NCI-H2171 (cell line): ENCODE data around the gene TIMM13.
"Not testable (repeated sequence)": the region's sequence is repeated elsewhere in the genome, so short reads cannot be mapped to it uniquely, and the experiment has no call there.

Experiments
- DNase-seq: peaks from one replicate; lab custom pipeline; 2025; lab: John Stamatoyannopoulos, UW

TIMM13 gene

DNA sequence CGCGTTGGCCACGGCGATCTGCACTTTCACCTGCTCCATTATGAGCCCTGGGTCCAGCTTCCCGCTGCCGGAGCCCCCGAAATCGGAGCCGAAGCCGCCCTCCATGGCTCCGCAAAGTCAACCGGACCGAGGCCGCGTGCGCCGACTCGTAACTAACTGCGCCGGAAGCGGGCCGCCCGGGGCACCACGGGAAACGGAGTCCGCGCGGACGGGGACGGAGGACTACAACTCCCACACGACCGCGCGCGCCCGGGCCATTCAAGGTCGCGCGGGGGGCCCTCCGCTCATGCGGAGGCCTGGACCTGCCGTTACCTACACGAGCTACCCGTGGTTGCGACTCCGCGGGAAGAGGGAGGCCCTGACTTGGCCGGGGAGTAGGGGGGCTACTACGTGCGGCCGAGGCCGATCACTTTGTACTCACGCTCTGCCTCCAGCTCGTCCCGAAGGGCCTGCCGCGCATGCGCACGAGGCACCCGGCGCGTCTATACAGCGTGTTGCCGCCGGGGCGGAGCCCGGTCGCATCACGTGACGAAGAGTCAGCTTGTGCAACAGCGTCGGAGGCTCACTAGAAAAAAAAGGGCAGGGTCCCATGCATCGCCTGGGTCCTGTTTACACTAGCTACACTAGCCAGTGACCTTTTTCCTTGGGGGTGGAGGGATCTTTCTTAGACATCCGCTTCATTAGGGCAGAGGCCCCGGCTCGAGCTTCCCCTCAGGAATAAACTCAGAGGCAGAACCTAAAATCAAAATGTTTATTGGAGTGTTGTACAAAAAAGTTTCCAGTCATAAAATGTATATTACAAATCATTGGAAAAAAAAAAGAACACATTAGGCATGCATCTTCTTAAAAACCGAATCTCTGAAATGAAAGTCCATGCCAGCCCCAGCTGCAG is at the start of gene TIMM13:
Gene TIMM13 (minus strand): TSS at position 158 of the 892 bp plus-strand sequence. CDS start 53 bp downstream, at position 105.
- peak; percentile 95 for DNase-seq

DNA sequence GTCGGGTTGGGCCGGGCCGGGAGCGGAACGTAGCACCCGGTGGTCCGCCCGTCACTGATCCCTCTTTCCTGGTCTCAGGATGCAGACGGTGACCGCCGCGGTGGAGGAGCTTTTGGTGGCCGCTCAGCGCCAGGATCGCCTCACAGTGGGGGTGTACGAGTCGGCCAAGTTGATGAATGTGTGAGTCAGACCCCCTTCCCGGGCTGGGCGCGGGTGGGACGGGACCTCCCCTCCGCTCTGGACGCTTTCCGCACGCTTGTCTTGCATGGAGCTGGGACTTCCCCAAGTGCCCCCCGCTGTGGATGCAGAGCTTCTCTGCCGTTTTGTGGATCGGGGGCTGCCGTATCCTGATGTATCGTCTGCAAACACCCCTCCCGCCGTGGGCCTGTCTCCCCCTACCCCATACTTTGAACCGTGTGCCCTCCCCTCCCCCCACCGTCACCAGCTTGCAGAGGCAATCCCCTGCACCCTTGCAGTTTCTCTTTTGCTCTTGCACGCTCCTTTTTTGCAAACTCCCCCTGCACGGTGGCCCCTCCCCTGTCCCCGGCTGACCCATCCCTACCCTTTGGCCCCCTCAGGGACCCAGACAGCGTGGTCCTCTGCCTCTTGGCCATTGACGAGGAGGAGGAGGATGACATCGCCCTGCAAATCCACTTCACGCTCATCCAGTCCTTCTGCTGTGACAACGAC is 49.2 kb upstream of the TIMM13 start:
- no peak for DNase-seq

DNA sequence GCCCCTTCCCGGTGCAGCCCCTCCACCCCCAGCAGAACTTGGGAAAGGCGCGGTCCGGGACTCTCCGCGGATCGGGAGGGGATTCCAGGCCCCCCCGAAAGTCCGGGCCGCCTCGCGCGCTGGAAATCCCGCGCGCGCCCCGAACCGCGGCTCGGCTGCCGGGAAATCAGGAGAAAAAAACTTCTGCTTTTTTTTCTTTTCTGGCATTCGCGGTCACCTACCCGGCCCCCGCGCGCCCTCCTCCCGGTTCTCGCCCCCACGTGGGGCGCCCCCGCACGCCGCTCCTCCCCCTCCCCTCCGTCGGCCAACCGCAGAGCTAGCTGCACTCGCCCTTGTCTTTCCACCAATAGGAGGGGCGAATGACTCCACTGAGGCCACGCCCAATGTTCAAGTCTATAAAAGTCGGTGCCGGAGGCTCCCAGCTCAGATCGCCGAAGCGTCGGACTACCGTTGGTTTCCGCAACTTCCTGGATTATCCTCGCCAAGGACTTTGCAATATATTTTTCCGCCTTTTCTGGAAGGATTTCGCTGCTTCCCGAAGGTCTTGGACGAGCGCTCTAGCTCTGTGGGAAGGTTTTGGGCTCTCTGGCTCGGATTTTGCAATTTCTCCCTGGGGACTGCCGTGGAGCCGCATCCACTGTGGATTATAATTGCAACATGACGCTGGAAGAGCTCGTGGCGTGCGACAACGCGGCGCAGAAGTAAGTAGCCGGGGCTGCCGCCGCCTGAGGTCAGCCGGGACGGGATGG is 48.5 kb upstream of the TIMM13 start, which contains the start of gene GADD45B:
Gene GADD45B (plus strand): TSS at position 426 of the 749 bp plus-strand sequence. CDS start 232 bp downstream, at position 658.
- peak; percentile 91 for DNase-seq

GRCh38 chr19:2475018-2475701 is 47.8 kb upstream of the TIMM13 start:
- no peak for DNase-seq

GRCh38 chr19:2474232-2475017 is 47.0 kb upstream of the TIMM13 start:
- peak; percentile 69 for DNase-seq

DNA sequence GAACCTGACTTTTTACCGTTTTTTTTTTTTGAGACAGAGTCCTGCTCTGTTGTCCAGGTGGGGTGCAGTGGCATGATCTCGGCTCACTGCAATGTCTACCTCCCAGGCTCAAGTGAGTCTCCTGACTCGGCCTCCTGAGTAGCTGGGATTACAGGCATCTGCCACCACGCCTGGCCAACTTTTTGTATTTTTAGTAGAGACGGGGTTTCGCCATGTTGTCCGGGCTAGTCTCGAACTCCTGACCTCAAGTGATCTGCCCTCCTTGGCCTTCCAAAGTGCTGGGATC is 42.5 kb upstream of the TIMM13 start:
- DNase-seq, result not testable (repeated sequence)

DNA sequence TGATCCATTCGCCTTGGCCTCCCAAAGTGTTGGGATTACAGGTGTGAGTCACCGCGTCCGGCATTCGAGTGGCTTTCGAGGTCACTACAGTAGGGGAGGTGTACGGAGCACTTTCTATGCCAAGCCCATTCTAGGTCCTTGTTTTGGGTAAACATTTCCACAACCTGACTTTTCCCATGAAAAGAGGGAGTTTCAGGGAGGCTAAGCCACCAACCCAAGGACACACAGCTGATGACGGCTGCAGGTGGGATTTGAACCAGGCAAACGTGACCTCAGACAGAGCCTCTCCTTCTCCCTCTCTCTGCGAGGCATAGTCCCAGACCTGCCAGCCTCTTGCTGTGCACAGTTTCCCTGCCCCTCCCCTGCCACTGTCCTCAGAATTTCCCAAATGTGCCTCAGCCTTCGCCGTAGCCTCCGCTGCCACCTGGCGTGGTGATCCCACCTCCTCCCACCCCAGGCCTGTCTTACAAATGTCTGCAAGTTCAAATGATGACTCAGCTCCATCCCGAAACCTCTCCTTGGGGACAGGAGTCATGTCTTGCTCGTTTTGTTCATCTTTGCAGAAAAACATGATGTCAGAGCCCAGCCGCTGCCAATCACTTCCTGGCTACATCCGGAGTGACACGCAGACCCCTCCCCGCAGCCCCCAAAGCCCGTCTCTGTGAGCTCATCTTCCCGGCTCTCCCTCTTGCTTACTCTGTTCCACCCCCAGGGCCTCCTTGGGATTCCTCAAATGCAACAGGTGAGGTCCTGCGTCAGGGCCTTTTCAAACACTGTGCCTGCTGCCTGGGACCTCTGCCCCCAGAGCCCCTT is 41.9 kb upstream of the TIMM13 start:
- DNase-seq, result peak; percentile 63

DNA sequence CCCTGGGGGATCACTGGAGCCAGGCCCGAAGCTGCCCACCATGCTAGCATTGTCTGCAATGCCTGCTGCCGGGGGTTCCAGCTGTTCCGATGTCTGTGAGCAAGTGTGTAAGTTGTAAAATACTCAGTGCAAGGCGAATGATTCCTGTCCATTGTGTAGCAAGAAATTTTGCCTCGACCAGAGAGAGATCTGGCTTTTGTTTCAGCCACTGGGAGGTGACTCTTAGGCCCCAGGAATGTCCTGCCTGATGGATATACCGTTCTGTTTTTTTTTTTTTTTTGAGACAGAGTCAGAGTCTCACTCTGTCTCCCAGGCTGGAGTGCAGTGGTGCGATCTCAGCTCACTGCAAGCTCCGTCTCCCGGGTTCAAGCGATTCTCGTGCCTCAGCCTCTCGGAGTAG is 41.2 kb upstream of the TIMM13 start:
- no peak for DNase-seq

- no peak for DNase-seq
Measured at GRCh38 chr19:2464389-2464788, 37.0 kb upstream of the TIMM13 start.

- DNase-seq, result not testable (repeated sequence)
Measured at GRCh38 chr19:2463694-2464093, 36.3 kb upstream of the TIMM13 start.

DNA sequence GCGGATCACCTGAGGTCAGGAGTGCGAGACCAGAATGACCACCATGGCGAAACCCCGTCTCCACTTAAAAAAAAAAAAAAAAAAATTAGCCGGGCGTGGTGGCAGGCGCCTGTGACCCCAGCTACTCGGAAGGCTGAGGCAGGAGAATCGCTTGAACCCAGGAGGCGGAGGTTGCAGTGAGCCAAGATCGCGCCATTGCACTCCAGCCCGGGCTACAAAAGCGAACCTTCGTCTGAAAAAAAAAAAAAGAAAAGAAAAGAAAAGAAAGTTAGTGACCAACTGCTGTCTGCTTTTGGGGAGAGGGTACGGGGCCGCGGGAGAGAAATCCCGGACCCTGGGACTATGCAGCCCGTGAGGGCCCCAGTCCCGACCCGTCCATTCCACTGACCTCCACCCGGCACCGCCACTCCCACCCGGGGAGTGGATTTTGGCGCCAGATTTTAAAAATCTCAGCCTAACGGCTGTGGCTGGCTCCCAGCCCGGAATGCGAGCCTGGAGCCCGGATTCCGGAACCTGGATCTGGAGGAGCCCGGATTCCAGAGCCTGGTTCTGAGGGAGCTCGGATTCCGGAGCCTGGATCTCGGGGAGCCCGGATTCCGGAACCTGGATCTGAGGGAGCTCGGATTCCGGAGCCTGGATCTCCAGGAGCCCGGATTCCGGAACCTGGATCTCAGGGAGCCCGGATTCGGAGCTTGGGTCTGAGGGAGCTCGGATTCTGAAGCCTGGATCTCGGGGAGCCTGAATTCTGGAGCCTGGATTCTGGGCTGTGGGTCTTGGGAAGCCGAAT is 35.4 kb upstream of the TIMM13 start:
- peak; percentile 76 for DNase-seq

GRCh38 chr19:2461751-2462634 is 34.6 kb upstream of the TIMM13 start:
- DNase-seq, result peak; percentile 70

GRCh38 chr19:2460245-2460644 is 32.9 kb upstream of the TIMM13 start:
- no peak for DNase-seq

- DNase-seq, result not testable (repeated sequence)
Measured at GRCh38 chr19:2458776-2459175, 31.4 kb upstream of the TIMM13 start.

GRCh38 chr19:2458054-2458453 is 30.7 kb upstream of the TIMM13 start:
- DNase-seq, result no peak

- DNase-seq, result no peak
Measured at GRCh38 chr19:2457394-2458037, 30.1 kb upstream of the TIMM13 start.

DNA sequence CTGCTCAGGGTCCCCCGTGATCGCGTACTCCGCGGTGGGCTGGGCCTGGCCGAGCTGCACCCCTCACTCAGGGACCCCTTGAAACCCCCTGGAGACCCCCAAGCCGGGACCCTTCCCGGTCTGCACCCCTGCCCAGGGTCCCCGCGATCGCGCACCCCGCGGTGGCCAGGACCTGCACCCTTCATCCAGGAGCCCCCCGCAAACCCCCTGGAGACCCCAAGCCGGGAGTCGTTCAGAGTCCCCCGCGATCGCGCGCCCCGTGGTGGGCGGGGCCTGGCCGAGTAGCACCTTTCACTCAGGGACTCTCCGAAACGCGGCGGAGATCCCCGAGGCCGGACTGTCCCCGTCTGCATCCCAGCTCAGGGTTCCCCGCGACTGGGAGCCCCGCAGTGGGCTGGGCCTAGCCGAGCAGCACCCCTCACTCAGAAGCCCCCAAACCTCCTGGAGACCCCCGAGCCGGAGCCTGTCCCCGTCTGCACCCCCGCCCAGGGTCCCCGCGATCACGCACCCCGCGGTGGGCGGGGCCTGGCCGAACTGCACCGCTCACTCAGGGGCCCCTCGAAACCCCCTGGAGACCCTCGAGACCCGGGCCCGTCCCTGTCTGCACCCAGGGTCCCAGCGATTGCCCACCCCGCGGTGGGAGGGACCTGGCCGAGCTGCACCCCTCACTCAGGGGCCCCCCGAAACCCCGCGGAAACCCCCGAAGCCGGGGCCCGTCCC is 28.6 kb upstream of the TIMM13 start:
- no peak for DNase-seq
